GM12873 (cell line): ENCODE results near the gene SNCAIP.

ENCODE experiments used
- CTCF ChIP-seq: IDR thresholded peaks from 2 replicates; pipeline ENCODE4 v1.5.1; 2012; ENCODE audit warnings: low read depth, mild to moderate bottlenecking, moderate library complexity, low read length, control low read depth; ENCODE audit not compliant: insufficient read depth; ENCODE audit errors: missing control alignments

The SNCAIP gene

DNA sequence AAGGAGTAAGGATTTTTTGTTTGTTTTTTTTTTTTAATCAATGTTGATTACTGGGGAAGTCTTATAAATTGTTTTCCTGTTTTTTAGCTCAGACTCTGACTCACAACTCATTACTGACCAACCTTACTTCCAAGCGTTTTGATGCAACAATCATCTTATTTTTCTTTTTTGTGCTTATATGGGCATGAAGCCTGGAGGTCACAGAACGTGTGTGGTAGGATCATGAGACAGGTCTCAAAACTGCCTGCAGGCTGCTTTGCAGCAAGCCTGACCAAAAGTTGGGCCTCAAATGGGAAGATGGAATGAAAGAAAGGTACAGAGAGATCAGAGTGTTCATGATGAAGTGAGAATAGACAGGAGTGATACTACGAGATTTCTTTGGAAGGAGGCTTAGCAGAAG, 38.5 kb downstream of the SNCAIP start:
- no peak for TF ChIP-seq CTCF

DNA sequence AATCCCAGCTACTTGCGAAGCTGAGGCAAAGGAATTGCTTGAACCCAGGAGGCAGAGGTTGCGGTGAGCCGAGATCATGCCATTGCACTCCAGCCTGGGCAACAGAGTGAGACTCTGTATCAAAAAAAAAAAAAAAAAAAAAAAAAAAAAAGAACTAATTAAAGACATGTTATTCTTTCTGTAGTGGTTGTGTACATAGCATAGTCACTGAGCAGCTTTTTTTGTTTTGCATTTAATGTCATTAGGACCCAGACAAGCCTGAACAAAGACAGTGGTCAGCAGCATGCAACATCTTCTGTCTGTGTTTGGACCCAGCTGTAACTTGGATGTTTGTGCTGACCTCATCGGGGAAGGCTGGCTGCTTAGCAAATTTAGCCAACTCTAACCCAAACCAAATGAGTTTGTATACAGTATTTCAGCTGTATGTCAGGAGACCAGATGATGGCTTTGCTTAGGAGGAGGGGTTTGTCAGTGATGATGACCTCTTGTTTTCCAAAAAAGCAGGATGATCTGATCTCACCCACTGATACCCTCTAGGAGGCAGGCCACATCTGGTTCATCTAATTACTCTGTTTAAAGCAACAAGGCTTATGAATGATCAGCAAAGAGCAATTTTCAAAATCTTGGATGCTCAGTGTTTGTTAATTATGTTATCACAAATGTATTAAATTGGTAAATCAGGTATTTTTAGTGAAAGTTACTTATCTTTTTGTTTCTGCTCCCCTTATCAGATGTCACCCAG, 39.5 kb downstream of the SNCAIP start:
- no peak for TF ChIP-seq CTCF

- TF ChIP-seq CTCF, result no peak
Measured at GRCh38 chr5:122352331-122352730, 40.3 kb downstream of the SNCAIP start.

DNA sequence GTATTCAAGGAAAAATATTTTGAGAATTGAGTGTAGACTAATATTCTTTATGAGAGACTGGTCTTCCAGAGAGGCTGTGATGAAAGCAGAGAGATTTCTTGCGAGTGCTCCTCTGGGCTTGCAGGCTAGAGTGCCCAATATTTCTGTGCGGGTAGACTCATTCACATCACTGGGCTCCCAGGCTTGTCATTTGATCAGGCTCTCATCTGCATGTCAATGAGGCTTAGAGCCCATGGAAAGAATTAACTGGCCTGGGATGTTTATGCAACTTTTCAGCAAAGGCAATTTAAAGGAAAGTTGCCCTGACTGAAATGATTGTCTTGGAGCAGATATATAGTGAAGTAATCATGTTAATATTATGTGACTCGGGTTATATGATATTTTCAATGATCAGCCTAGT, 42.3 kb downstream of the SNCAIP start:
- TF ChIP-seq CTCF, result no peak

DNA sequence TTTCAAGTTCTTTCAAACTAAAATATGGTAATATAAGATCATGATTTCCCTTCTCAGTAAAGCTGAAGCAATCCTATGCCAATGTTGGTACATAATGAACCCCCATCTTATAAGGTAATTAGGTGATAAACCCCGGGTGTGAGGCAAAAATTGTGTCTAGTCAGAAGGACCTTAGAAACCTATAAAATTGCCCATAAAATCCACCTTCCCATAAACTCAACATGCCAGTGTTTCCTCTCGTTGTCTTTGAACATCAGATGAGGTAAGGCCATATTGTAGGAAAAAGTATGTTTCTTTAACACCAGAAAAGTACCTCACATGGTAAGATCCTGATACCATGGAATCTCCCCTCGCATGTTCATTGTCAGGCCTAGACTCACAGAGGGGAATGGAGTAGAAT, 43.3 kb downstream of the SNCAIP start:
- no peak for TF ChIP-seq CTCF

GRCh38 chr5:122356855-122357254, 44.8 kb downstream of the SNCAIP start:
- TF ChIP-seq CTCF, result no peak

DNA sequence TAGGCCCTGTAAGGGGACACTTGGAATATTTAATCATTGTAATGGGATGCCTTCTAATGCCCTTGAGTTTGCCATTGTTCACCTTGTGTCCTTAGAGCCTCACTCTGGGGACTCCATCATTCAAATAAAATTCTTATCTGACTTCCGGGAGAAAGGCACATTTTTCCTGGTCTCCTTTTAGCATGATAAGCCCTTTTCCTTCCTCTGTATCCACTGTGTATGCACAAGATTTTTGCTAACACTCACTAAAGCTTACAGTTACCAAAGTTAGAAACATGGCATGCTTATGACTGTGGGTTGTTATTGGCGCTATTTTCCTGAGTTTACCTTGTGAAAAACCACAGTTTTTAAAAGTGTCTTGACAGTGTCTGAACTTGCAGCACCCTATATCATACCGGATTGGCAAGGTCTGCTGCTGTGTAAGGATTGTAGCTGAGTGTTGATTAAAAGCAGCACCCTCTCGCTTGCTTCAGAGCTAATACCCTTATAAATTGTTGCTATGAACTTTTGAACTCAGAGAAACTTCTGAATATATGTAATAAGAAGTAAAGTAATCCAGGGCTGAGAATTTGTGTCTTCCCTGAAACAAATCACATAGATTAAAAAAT, 46.4 kb downstream of the SNCAIP start:
- no peak for TF ChIP-seq CTCF
